Suppressor macrophage treated with lipopolysaccharide for 1 hour (primary cell): Measurements from ENCODE around the gene COL7A1.
A peak's percentile ranks its signal among the peaks of the same experiment; 100 is the strongest.

ENCODE experiments used
- DNase-seq, 3 donors: peaks; one replicate each; pipeline ENCODE4 v3.0.0-alpha.2; 2020 to 2022

Gene COL7A1

GRCh38 chr3:48617559-48617958 lies 22.4 kb upstream of the COL7A1 start:
- DNase-seq = no peak

- peak; percentile 79 to 96 (median 96) for DNase-seq
These were observed 18.9 kb upstream of the COL7A1 start for GRCh38 chr3:48614044-48614443.

- no peak for DNase-seq
These were observed 17.2 kb upstream of the COL7A1 start for GRCh38 chr3:48612309-48612708.

GRCh38 chr3:48609088-48610005 lies 14.2 kb upstream of the COL7A1 start, which contains the start of gene UQCRC1:
Gene UQCRC1, minus strand, starts transcription at chr3:48609646. Its CDS starts 26 bp downstream, at chr3:48609620.
- peak; percentile 97 for DNase-seq

- peak; percentile 49 to 75 (median 62) for DNase-seq
These were observed 12.4 kb upstream of the COL7A1 start for GRCh38 chr3:48607519-48607918.

- DNase-seq = no peak
These were observed 6.5 kb upstream of the COL7A1 start for GRCh38 chr3:48601622-48601994.

GRCh38 chr3:48600711-48601621 lies 5.8 kb upstream of the COL7A1 start:
- DNase-seq = no peak

GRCh38 chr3:48599509-48600285 lies 4.6 kb upstream of the COL7A1 start:
- no peak for DNase-seq

- no peak for DNase-seq
These were observed 4.0 kb upstream of the COL7A1 start for GRCh38 chr3:48599077-48599501.

GRCh38 chr3:48598323-48599076 lies 3.4 kb upstream of the COL7A1 start:
- DNase-seq = peak in 2 of 3 donors; percentile 24 to 31

- DNase-seq = no peak
These were observed 2.3 kb upstream of the COL7A1 start for GRCh38 chr3:48597408-48597800.

GRCh38 chr3:48596676-48597407 lies 1.7 kb upstream of the COL7A1 start:
- DNase-seq = no peak

GRCh38 chr3:48596157-48596556 lies 1.0 kb upstream of the COL7A1 start:
- DNase-seq = no peak

- peak; percentile 65 to 81 (median 67) for DNase-seq
These were observed 495 bp upstream of the COL7A1 start for GRCh38 chr3:48595526-48596121.

GRCh38 chr3:48594417-48595049 lies 596 bp downstream of the COL7A1 start:
- peak in 2 of 3 donors; percentile 20 to 36 for DNase-seq

GRCh38 chr3:48593337-48593736 lies 1.8 kb downstream of the COL7A1 start:
- DNase-seq = no peak

- DNase-seq = no peak
These were observed 2.5 kb downstream of the COL7A1 start for GRCh38 chr3:48592519-48593087.

GRCh38 chr3:48591886-48592518 lies 3.1 kb downstream of the COL7A1 start:
- DNase-seq = no peak

GRCh38 chr3:48591436-48591835 lies 3.7 kb downstream of the COL7A1 start:
- DNase-seq = no peak
